Gastrocnemius medialis (tissue), 4 donors: ENCODE results near the gene CACNA1A.

Experiments
- POLR2A ChIP-seq, 2 donors: fragments of 450-650 bp; IDR thresholded peaks; one replicate each; pipeline ENCODE4 v1.6.1; 2017; ENCODE audit warnings: antibody characterized with exemption in 2 of 2, mild to moderate bottlenecking in 2 of 2, moderate library complexity in 2 of 2
- TF ChIP-seq, protein P1 (sequence below), 5 experiments: fragments of 450-650 bp in 3 of 5; fragments of 200-600 bp in 2 of 5; sonication (generic) in 2 of 5; IDR thresholded peaks in 4 of 5; conservative IDR thresholded peaks in 1 of 5; 1 replicate in 4 of 5; 2 replicates in 1 of 5; pipeline ENCODE4 v1.5.1; 2016 to 2019; ENCODE audit warnings: antibody characterized with exemption in 5 of 5, mild to moderate bottlenecking in 3 of 5, moderate library complexity in 3 of 5

DNA sequence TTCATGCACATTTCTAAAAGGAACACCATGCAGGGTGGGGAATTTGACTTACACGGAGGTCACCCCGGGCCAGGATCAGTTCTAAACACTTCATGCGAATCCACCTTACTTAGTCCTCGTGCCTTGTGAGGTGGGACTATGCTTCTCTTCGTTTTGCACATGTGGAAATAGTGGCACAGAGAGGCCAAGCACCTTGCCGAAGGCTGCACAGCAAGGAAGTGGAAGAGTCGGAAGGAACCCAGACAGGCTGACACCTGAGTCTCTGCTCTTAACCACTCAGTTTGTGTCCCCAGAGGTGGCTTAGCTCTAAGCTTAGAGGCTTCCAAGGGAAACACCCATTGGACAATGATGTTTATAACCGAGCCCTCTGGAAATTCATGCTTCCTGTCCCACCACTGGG, 150.1 kb downstream of the CACNA1A start:
- TF ChIP-seq, protein P1, sequence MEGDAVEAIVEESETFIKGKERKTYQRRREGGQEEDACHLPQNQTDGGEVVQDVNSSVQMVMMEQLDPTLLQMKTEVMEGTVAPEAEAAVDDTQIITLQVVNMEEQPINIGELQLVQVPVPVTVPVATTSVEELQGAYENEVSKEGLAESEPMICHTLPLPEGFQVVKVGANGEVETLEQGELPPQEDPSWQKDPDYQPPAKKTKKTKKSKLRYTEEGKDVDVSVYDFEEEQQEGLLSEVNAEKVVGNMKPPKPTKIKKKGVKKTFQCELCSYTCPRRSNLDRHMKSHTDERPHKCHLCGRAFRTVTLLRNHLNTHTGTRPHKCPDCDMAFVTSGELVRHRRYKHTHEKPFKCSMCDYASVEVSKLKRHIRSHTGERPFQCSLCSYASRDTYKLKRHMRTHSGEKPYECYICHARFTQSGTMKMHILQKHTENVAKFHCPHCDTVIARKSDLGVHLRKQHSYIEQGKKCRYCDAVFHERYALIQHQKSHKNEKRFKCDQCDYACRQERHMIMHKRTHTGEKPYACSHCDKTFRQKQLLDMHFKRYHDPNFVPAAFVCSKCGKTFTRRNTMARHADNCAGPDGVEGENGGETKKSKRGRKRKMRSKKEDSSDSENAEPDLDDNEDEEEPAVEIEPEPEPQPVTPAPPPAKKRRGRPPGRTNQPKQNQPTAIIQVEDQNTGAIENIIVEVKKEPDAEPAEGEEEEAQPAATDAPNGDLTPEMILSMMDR (IDR thresholded peaks at IDR 0.05 in 4 of 5, conservative IDR thresholded peaks at IDR 0.05 in 1 of 5), result no peak
- no peak for TF ChIP-seq POLR2A (IDR thresholded peaks at IDR 0.05)
